ENCODE data around the gene CYP4F3. TPM values are rescaled to one million over a fixed set of nuclear protein-coding genes. Genes with fewer than 3 reads are reported as not detected.

The CYP4F3 gene
- polyA plus RNA-seq, 3 donors, result 0.56 to 1.2 (median 0.92) TPM

GRCh38 chr19:15615526-15615925 is 25.2 kb upstream of the CYP4F3 start:
- H3K9ac ChIP-seq (ENCODE audit: insufficient read depth, low read length, poor library complexity, severe bottlenecking), result no peak overlapping the region
- TF ChIP-seq CTCF (IDR thresholded peaks at IDR 0.05), result no peak
- peak overlapping the region in 1 of 7 donors; percentile 21 for H3K27ac Mint-ChIP-seq
- DNase-seq, result no peak
- WGBS (ENCODE audit: insufficient coverage), result 81% methylated on average over 10 of the region's 14 CpGs
- no peak overlapping the region for H2AFZ ChIP-seq (ENCODE audit: insufficient read depth, low read depth, low read length, poor library complexity, severe bottlenecking)
- no peaks in the 10 kb centered on the region for H3K9me3 ChIP-seq (replicated peaks in 1 of 2; ENCODE audit: control insufficient read depth in 1 of 2, insufficient read depth in 1 of 2, low read length in 2 of 2)
- no peak overlapping the region for H3K4me2 ChIP-seq (replicated peaks; ENCODE audit: extremely low read depth, low read length, poor library complexity, severe bottlenecking)
- no peak overlapping the region for H3K4me3 Mint-ChIP-seq
- H3K4me1 Mint-ChIP-seq, result peaks cover 14% of the 10 kb centered on the region
- no peak overlapping the region for H3K4me3 ChIP-seq (replicated peaks in 1 of 3; ENCODE audit: low read depth in 2 of 3, low read length in 3 of 3)
- peaks cover 0 to 1% (median 0%) of the 10 kb centered on the region in 7 donors for H3K9me3 Mint-ChIP-seq
- H3K27ac ChIP-seq (ENCODE audit: low read depth in 1 of 2, low read length in 2 of 2), result no peak overlapping the region
- H3K4me1 ChIP-seq (ENCODE audit: control insufficient read depth in 1 of 2, insufficient read depth in 2 of 2, low read length in 2 of 2), result no peaks in the 10 kb centered on the region
- H3K27me3 ChIP-seq (ENCODE audit: control insufficient read depth in 2 of 2, insufficient read depth in 2 of 2, low read length in 2 of 2), result no peaks in the 10 kb centered on the region
- H3K36me3 ChIP-seq (replicated peaks in 1 of 2; ENCODE audit: control insufficient read depth in 1 of 2, insufficient read depth in 2 of 2, low read length in 2 of 2), result no peaks in the 10 kb centered on the region
- no peaks in the 10 kb centered on the region for H3K79me2 ChIP-seq (ENCODE audit: insufficient read depth, low read length)
- intact Hi-C loops (cut with micrococcal nuclease), result no loop called here
- H4K20me1 ChIP-seq (ENCODE audit: insufficient read depth, low read length), result no peaks in the 10 kb centered on the region
- no peaks in the 10 kb centered on the region for H3K36me3 Mint-ChIP-seq
- peaks cover 11 to 15% (median 13%) of the 10 kb centered on the region in 3 donors for H3K27me3 Mint-ChIP-seq (ENCODE audit: low read depth in 3 of 3)

DNA sequence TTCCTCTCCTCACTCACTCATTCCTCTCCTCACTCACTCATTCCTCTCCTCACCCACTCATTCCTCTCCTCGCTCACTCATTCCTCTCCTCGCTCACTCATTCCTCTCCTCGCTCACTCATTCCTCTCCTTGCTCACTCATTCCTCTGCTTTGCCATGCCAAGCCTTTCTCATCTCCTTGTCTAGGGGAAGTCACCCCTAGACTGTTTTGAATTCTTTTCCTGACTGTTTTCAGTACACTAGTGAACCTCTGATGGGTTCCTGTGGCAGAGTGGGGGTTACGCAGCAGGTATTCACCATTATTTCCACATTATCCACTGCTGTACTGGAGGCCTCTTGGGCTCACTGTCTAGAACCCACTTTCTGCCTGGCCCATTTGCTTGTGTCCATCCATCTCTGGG is 24.5 kb upstream of the CYP4F3 start:
- Histone ChIP-seq H3K4me3 (replicated peaks in 1 of 3; ENCODE audit: low read depth in 2 of 3, low read length in 3 of 3) (no peak overlapping the region), H3K27ac (ENCODE audit: low read depth in 1 of 2, low read length in 2 of 2) (no peak overlapping the region), H3K9ac (ENCODE audit: insufficient read depth, low read length, poor library complexity, severe bottlenecking) (no peak overlapping the region), H3K9me3 (replicated peaks in 1 of 2; ENCODE audit: control insufficient read depth in 1 of 2, insufficient read depth in 1 of 2, low read length in 2 of 2) (no peaks in the 10 kb centered on the region), H3K36me3 (replicated peaks in 1 of 2; ENCODE audit: control insufficient read depth in 1 of 2, insufficient read depth in 2 of 2, low read length in 2 of 2) (no peaks in the 10 kb centered on the region), H3K27me3 (ENCODE audit: control insufficient read depth in 2 of 2, insufficient read depth in 2 of 2, low read length in 2 of 2) (no peaks in the 10 kb centered on the region), H4K20me1 (ENCODE audit: insufficient read depth, low read length) (no peaks in the 10 kb centered on the region), H3K4me2 (replicated peaks; ENCODE audit: extremely low read depth, low read length, poor library complexity, severe bottlenecking) (no peak overlapping the region), H2AFZ (ENCODE audit: insufficient read depth, low read depth, low read length, poor library complexity, severe bottlenecking) (no peak overlapping the region), H3K79me2 (ENCODE audit: insufficient read depth, low read length) (no peaks in the 10 kb centered on the region), H3K4me1 (ENCODE audit: control insufficient read depth in 1 of 2, insufficient read depth in 2 of 2, low read length in 2 of 2) (no peaks in the 10 kb centered on the region)
- no peak for DNase-seq
- peaks cover 0 to 1% (median 0%) of the 10 kb centered on the region in 7 donors for H3K9me3 Mint-ChIP-seq
- H3K4me1 Mint-ChIP-seq, result peaks cover 10% of the 10 kb centered on the region
- H3K36me3 Mint-ChIP-seq, result no peaks in the 10 kb centered on the region
- WGBS (ENCODE audit: insufficient coverage), result no CpG with 5 or more reads among the region's 4 CpGs
- no peak overlapping the region for H3K4me3 Mint-ChIP-seq
- H3K27me3 Mint-ChIP-seq (ENCODE audit: low read depth in 3 of 3), result peaks cover 11 to 15% (median 13%) of the 10 kb centered on the region in 3 donors
- TF ChIP-seq CTCF (IDR thresholded peaks at IDR 0.05), result no peak
- intact Hi-C loops (cut with micrococcal nuclease), result no loop called here
- H3K27ac Mint-ChIP-seq, result peak overlapping the region in 1 of 7 donors; percentile 32

Data from CD14-positive monocyte (primary cell).